ENCODE measurements around the gene MRPS7.
"Not testable (repeated sequence)": the region's sequence is repeated elsewhere in the genome, so short reads cannot be mapped to it uniquely, and the experiment has no call there.

MRPS7 gene

DNA sequence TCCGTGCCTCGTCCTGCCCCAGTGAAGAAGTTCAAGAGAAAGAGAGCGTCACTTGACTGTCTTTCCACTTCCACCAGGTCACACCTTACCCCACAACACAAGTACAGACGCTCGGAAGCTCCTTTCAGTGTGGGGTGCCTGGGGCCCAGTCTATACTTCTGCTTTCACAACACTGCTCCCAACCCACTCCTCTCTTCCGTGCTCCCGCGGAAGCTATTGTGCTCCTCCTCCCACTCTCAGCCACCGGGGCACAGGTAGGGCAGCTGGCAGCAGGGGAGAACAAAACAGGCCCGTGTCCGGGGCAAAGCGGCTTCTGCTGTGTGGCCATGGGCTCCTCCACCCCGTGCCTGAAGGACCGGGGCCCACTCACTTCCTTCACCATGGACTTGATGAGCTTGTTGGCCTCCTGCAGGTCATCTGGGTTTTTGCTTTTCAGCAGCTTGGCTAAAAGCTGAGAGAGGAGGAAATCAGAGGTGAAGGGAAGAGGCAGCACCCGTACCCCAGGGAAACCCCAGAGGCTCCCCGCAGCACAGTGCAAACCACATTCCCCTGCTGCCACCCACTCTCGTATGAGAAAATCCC lies 19.1 kb upstream of the MRPS7 start:
- in situ Hi-C loops (cut with MboI; ENCODE audit: low sequenced_read_pairs), result no loop called here

DNA sequence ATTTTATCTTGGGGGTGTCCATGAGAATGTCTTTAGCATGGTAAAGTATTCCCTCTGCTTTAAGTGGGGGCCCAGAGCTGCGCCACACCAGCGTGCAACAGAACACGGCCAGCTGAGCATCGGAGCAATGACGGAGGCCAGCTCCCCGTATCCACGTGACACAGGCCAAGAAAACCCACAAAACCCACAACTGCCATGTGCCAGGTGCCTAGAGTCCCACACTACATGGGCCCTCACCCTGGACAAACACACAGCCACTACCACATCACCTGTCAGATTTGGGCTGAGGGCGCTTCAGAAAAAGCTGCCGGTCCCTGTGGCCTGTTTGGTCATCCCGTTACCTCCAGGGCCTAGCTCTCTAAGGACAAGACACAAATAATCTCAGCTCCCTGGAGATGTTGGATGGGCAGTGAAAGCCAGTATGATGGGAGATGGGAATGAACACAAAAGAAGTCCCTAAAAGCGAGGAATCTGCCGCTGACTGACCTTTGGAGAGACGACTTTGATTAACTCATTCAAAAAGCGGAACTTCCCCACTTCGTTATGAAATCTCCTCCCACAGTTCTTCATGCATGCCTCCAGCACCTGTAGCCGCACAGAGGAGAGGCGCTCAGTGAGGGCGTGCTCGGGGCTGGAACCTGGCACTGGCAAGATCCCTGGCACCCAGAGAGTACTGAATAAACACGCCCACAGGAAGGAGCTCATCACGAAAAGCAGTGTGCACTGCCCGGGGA lies 17.4 kb upstream of the MRPS7 start:
- in situ Hi-C loops (cut with MboI; ENCODE audit: low sequenced_read_pairs), result no loop called here

DNA sequence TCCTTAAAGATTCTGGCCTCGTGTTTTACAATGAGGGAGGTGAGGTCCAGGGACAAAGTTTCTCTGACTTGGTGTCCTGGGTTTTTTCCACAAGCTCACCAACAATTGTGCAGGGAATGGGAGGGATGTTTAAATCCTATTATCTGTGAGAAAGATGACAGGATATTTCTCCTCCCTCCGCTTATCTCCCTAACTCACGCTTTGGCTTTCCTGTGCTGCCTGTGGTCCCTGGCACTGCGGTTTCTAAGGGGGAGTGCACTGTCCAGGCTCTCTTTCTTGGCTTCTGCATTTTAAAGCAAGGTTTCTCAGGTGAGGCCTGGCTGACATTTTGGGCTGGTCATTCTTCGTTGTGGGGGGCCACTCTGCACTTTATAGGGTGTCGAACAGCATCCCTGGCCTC lies 16.7 kb upstream of the MRPS7 start:
- in situ Hi-C loops (cut with MboI; ENCODE audit: low sequenced_read_pairs), result no loop called here

DNA sequence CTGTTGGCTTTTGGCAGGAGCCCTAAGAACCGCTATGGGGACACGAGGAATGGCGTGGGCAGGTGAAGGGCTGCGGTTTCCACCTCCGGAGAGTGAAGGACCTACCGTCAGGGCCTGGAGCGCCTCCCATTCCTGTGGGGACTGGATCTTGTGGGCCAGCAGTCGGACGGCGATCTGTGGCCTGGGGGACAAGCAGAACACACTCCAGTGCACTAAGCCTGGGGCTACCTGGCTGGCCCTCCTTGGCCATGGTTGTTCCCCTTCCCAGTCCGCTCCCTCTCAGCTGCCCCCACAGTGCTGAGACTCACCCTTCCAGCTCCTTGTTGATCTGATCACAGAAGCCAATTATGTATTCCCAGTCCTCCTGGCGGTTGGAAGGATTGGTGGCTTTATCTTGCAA lies 15.3 kb upstream of the MRPS7 start:
- in situ Hi-C loops (cut with MboI; ENCODE audit: low sequenced_read_pairs), result no loop called here

DNA sequence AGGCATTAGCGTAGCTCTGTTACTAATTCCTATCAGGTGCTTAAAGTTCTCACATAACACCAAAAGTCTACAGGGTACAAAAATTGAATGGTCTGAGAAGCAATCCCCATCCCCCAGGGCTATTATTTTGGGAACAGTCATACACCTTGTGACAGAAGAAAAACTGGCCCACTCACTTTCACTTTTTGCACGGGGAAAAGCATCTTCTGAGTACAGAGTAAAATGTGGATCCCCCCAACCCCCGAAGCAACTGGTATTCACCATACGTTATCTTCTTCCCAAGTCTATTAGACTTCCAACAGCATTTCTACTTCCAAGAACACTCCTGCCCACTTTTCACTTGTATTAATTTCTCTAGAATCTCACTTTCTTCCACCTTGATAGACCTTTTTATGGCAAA lies 12.1 kb upstream of the MRPS7 start:
- in situ Hi-C loops (cut with MboI; ENCODE audit: low sequenced_read_pairs), result no loop called here

DNA sequence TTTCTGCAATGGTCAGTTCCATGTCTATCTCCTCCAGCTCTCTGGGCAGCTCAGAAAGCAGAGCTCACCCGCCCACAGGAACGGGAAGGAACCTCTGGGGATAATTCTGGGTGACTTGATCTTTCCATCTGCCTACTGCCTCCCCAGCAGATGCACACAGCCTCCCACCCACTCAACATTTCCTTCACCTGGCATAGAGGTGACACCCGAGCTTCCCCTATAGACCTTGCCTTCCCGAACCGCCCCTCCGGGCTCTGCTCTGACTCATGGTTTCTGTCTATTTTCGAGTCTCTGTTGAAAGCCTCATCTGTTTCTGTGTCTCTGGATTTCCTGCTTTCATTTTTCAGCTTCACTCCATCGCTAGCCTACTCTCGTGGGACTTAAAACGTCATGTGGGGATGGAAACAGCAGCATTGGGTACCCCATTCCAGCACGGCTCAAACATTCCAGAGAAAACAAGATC lies 11.6 kb upstream of the MRPS7 start:
- in situ Hi-C loops (cut with MboI; ENCODE audit: low sequenced_read_pairs), result no loop called here

DNA sequence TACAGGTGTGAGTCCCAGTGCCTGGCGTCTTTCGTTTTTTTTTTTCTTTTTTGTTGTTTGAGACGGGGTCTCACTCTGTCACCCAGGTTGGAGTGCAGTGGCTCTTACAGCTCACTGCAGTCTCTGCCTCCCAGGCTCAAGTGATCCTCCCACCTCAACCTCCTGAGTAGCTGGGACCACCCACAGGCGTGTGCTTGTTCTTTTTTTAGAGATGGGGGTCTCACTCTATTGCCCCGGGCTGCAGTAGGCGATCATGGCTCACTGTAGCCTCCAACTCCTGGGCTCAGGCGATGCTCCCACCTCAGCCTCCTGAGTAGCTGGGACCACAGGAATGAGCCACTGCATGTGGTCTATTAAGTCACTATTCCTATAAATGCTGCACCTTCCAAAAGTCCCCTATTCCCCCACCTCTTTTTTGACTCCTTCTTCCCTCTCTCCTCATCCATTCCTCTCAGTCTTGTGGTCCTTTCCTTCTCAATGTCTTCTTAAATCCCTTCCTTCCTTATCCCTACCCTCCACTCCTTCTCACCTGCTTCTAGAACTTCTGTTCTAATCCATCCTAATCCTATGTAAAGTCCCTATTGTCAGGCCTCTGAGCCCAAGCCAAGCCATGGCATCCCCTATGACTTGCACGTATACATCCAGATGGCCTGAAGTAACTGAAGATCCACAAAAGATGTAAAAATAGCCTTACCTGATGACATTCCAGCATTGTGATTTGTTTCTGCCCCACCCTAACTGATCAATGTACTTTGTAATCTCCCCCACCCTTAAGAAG lies 9.5 kb upstream of the MRPS7 start:
- in situ Hi-C loops (cut with MboI; ENCODE audit: low sequenced_read_pairs), result no loop called here

DNA sequence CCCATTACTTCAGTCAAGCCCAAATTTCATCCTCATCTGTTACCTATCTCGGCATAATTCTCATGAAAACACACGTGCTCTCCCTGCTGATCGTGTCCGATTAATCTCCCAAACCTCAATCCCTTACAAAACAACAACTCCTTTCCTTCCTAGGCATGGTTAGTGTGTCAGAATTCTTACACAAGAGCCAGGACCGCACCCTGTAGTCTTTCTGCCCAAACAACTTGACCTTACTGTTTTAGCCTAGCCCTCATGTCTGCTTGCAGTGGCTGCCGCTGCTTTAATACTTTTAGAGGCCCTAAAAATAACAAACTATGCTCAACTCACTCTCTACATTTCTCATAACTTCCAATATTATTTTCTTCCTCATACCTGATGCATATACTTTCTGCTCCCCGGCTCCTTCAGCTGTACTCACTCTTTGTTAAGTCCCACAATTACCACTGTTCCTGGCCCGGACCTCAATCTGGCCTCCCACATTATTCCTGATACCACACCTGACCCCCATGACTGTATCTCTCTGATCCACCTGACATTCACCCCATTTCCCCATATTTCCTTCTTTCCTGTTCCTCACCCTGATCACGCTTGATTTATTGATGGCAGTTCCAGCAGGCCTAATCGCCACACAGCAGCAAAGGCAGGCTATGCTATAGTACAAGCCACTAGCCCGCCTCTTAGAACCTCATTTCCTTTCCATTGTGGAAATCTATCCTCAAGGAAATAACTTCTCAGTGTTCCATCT lies 5.6 kb upstream of the MRPS7 start:
- in situ Hi-C loops (cut with MboI; ENCODE audit: low sequenced_read_pairs), result not testable (repeated sequence)

DNA sequence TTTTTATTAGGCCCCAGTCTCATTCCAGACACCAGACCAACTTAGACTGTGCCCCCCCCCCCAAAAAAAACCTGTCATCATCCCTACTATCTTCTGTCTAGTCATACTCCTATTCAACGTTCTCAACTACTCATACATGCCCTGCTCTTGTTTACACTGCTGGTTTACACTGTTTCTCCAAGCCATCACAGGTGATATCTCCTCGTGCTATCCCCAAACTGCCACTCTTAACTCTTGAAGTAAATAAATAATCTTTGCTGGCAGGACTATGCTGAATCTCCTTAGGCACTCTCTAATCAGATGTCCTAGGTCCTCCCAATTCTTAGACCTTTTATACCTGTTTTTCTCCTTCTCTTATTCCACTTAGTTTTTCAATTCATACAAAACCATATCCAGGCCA lies 4.5 kb upstream of the MRPS7 start:
- in situ Hi-C loops (cut with MboI; ENCODE audit: low sequenced_read_pairs), result not testable (repeated sequence)

DNA sequence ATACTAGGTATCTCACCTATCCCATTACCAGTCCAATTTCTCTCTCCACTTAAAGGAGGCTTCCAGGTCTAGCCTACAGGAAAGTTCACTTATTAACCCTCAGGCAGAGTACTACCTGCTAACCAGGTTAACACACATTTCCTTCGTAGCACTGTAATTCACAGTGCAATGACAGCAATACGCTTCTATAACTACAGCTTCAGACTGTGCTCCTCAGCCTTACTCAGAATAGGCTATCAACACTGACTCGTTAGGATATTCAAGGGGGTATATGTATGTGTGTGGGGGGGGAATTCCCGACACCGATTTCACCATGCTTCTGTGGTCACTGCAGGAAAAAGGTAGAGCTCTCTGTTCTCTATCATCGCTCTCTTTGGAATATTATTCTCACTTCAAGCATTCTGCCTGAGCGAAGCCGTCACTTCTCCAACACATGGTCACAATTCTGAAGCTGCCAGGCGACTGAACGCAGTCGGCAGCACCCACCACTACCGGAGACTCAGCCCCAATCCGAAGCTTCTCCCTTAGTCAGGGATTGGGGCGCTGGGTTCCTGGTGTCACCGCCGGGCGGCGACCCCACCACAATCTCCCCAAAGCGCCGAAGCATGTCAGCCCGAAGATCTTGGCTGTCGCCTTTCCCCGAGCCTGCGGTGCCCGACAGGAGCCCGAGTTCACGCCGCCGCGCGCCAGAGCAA lies 891 bp upstream of the MRPS7 start:
- in situ Hi-C loops (cut with MboI; ENCODE audit: low sequenced_read_pairs), result no loop called here

DNA sequence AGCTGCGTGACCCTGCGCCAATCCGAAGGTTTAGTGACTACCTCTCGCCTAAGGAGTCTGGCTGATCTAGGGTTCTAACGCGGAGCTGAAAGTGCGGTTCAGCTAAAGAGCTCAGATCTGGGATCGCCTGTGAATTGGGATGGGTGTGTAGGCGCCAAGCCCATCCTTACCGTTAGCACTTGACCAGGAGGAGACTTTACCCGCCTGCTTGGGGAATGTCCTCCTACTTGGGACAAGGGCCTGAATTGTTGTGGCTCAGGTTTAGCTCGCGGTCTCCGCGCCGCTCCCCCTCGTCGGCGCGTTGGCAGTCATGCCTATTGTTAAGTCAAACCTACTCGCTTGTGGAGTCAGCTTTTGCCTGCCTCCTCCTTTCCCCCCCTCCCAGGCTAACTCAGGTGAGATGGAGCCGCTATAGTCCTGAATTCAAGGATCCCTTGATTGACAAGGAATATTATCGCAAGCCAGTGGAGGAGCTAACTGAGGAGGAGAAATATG lies 480 bp downstream of the MRPS7 start:
- in situ Hi-C loops (cut with MboI; ENCODE audit: low sequenced_read_pairs), result no loop called here

DNA sequence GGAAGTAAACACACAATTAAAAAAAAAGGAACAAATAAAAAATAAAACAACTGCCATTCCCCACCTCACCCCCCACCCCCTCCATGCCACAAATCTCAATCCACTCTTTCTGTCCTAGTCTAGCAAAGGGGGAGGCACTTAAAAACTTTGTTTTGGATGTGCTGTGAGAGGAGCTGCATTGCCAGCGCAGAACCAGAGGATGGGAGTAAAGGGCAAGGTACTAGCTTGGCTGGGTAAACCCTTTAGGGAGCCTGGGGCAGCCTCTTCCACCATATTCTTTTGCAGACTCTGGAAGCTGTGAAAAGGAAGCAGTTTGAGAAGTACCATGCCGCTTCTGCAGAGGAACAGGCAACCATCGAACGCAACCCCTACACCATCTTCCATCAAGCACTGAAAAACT lies 1.4 kb downstream of the MRPS7 start:
- in situ Hi-C loops (cut with MboI; ENCODE audit: low sequenced_read_pairs), result no loop called here

DNA sequence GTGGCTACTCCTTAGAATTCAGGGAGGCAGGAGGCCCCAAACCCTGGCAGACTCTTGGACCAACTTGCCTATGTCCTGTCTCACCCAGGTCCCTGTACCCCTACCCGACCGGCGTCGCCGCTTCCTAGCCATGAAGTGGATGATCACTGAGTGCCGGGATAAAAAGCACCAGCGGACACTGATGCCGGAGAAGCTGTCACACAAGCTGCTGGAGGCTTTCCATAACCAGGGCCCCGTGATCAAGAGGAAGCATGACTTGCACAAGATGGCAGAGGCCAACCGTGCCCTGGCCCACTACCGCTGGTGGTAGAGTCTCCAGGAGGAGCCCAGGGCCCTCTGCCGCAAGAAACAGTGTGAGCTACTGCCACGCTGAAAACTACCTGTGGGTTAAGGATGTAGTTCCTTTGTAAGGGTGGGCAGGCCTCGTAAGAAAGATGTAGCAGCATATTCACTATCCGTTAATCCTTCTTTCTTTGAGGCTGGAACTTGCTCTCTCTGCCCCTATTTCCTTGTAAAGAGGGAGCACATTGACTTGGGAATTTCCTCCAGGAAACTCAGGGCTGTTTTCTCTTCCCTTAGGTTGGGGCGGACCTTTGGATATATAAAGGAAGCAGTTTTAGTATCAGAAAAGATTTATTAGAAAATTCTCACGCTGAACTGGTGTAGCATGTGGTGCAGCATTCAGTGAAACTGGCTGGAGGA lies 4.1 kb downstream of the MRPS7 start:
- in situ Hi-C loops (cut with MboI; ENCODE audit: low sequenced_read_pairs), result no loop called here

DNA sequence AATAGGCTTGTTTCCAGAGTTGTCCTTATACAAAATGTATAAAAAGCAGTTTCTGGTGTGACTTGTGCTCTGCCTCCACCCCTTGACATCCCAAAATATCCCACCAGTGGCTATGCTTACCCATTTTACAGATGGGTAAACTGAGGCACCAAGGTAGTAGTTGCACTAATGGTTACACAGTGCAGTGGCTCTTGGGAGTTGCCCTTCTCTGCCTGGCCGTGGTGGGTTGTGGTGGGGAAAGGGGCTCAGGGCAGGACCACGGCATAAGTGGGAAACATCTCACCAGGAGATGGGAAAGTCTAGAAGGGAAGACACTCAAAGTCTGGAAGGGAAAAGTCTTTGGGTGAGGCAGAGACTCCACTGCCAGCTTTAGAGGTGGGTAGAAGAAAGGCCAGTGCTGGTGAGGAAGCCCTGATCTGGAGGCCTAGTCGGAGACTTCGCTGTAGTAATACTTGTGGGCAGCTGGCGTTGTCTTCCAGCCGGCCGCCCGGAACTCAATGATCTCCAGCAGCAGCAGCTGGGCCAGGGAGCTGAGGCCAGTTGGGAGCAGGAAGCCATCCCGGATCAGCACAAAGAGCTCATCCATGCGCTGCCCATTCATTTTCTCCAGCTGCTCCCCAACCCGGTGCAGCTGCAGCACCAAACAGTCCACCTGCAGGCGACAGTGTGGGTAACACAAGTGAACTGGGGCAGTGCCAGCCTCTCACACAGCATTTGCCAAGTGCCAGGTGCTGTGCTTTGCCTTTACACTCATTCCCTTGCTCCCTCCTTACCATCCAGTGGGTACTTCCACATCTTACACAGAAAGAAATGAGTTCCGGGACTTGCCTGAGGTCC lies 4.9 kb downstream of the MRPS7 start:
- in situ Hi-C loops (cut with MboI; ENCODE audit: low sequenced_read_pairs), result no loop called here

DNA sequence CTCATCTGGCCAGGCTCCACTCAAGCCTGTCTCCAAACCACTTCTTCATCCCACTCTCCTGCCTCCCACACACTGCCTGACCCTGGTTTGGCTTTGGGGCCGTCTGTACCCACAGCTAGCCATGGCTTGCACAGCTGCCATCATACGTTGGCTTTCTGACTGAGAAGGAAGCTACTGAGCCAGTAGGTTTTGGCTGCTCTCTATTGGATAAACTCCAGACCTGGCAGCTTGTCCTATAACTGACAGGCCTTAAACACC lies 5.4 kb downstream of the MRPS7 start:
- in situ Hi-C loops (cut with MboI; ENCODE audit: low sequenced_read_pairs), result no loop called here

DNA sequence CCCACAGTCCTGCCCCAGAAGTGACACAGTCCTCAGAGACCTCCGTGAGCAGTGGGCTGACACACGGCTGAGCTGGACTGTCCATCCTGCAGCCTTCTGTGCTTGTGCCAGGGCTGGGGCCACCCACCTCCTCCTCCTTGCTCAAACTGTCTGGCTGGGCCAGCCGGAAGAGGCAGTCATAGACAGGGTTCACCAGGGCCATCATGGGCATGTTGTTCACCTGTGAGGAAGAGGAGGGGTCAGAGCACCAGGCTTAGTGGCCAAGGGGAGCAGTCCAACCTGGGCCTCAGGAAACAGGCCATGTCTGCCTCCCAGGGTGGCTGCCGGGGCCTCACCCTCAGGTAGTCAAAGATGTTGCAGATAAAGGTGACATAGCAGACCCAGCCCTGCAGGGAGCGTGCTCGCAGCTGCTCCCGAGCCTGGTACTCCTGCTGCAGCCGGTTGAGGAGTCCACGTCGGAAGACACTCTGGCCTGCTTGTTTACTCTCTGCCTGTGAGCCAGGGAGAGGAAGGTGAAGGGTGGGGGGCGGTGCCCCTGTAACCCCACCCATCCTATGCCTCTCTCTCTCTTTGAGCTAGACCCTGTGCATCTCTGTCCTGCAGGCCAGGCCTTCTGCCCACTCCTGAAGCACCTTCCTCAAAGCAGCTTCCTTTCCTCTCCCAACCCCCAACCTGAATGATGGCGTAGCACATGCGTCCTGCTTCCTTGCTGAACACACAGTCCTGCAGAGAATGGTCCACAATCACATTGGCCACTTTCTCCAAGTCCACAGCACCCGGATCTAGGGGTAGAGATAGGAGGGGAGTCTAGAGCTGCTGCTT lies 5.9 kb downstream of the MRPS7 start:
- in situ Hi-C loops (cut with MboI; ENCODE audit: low sequenced_read_pairs), result no loop called here

DNA sequence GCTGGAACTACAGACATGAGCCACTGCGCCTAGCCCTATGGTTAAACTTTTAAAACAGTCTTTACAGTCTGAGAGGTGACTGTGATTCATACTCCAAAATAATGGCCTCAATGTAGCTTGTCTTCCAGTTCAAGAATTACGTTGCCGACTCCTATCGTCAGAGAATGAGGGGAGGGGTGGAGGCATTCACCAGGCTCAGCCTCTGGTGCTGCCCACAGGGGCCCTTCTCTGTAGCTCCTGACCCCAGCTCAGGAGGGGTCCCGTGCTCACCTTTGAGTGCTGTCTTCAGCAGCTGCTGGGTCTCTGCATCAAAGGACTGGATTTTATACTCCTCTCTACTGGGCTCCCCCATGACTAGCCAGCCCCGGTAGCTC lies 8.2 kb downstream of the MRPS7 start:
- in situ Hi-C loops (cut with MboI; ENCODE audit: low sequenced_read_pairs), result no loop called here

DNA sequence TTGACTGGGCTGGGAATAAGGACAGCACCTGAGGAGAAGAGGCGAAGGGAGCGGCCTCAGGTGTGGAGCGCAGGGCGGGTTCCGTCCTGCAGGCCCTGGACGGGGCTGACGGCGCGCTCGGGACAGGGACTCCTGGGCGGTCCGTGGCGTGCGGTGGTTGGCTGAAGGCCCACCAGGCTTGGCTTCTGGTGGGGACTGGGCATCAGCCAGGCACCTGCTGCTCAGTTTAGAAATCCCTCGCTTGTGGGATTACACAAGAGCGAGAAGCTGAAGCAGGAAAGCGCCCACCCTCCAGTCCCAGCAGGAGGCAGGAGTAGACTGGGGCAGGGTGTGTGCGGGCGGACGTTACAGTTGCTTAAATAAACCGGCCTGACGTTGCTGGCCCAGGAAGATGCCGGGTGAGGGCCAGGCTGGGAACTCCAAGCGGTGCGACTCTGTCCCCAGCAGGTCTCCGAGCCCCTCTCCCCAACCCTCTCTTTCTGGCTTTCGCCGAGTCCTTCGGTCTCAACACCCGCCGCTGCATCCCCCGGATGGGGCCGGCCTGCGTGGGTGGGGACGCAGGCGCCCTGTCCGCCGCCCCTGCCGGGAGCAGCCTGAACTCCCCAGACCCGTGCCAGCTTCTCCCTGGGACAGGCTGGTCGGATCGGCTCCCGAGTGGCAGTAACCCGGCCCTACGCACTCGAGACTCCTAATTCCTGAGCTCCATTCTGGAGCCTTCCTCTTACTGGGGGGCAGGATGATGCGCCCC lies 8.7 kb downstream of the MRPS7 start:
- in situ Hi-C loops (cut with MboI; ENCODE audit: low sequenced_read_pairs), result no loop called here

Data from hTERT RPE-1 (cell line).